IPS-11a (cell line): ENCODE data around the gene IKBKE.

Experiments used
- H3K4me3 ChIP-seq: one replicate; pipeline ENCODE4 v1.5.1; 2013; ENCODE audit warnings: low read depth, low read length, control low read depth

Gene IKBKE

GRCh38 chr1:206538086-206538770 lies 68.0 kb downstream of the IKBKE start:
- no peak overlapping the region for H3K4me3 ChIP-seq

- H3K4me3 ChIP-seq: no peak overlapping the region
Measured at GRCh38 chr1:206538901-206539640, 68.8 kb downstream of the IKBKE start.

GRCh38 chr1:206540044-206540780 lies 69.9 kb downstream of the IKBKE start:
- H3K4me3 ChIP-seq: no peak overlapping the region

GRCh38 chr1:206541236-206541833 lies 71.1 kb downstream of the IKBKE start:
- no peak overlapping the region for H3K4me3 ChIP-seq

- no peak overlapping the region for H3K4me3 ChIP-seq
Measured at GRCh38 chr1:206544562-206545257, 74.4 kb downstream of the IKBKE start.

- no peak overlapping the region for H3K4me3 ChIP-seq
Measured at GRCh38 chr1:206545351-206545750, 75.1 kb downstream of the IKBKE start.
